ENCODE measurements around the gene DHRS7.

DHRS7 gene

DNA sequence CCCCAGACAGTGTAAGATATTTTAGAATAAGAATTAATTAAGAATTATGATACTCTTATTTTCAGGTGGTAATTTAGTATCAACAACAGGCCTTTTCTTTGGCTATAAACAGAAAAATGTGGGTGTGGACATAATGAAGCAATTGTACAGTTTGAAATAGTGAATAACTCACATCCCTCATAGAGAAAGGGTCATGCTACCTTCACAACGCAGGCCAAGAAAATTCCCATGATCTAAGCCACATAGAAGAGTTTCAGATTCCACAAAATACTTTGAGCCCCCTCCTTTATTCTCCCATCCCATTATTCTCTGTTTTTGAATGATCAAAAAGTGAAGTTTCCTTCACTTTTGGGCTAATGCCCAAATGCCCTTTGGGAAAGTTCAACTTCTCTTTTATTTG is 23.5 kb upstream of the DHRS7 start:
- no peak for DNase-seq
- intact Hi-C loops (cut with DNase I): loop anchor here (5.0 to 10.0 kb wide), 2 partner anchors 66 to 374 kb away; no protein-coding TSS in a partner anchor

DNA sequence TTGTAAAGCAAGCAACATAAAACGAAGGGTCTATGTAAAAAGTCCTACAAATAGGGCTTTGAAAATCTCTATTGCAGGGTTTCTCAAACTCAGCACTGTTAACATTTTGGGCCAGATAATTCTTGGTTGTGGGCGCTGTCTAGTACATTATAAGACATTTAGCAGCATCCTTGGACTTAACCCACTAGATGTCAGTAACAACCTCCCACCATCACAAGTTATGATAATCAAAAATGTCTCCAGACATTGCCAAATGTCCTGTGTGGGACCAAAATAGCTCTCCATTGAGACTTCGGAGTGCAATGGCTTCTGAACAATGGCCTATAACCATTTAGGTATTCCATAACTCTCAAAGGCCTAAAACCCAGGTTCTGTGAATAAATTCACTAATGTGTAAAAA is 22.9 kb upstream of the DHRS7 start:
- intact Hi-C loops (cut with DNase I): loop anchor here (5.0 to 10.0 kb wide), 2 partner anchors 67 to 374 kb away; no protein-coding TSS in a partner anchor
- DNase-seq: no peak

DNA sequence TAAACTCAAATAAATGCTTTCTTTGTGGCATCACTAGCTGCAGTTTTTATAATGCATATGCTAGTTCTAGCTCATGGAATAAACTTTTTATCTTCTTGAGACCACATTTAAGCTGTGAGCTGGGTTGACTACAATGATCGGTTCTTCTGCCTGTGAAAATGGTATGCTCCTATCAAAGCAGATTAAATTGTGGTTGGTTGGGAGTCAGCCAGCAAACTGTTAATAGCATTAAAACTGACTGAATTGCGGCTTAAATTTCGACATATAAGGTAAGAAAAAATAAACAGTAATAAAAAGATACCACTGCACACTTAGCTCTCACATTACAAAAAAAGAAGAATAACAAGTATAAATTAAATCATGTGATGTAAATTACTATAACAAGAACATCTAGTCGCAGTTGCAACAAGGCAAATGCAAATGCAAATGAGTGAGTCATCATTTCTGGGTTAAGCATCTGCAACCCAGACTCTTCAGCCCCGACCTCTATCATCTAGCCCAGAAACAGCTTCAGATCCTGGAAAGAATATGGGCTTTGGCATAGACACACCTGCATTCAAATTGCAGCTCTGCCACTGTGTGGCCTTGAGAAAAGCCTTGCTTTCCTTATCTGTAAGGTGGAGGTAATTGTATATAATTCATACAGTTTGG is 19.8 kb upstream of the DHRS7 start:
- DNase-seq: no peak
- intact Hi-C loops (cut with DNase I): loop anchor here (1.0 to 10.0 kb wide), 4 partner anchors 70 to 377 kb away; no protein-coding TSS in a partner anchor

DNA sequence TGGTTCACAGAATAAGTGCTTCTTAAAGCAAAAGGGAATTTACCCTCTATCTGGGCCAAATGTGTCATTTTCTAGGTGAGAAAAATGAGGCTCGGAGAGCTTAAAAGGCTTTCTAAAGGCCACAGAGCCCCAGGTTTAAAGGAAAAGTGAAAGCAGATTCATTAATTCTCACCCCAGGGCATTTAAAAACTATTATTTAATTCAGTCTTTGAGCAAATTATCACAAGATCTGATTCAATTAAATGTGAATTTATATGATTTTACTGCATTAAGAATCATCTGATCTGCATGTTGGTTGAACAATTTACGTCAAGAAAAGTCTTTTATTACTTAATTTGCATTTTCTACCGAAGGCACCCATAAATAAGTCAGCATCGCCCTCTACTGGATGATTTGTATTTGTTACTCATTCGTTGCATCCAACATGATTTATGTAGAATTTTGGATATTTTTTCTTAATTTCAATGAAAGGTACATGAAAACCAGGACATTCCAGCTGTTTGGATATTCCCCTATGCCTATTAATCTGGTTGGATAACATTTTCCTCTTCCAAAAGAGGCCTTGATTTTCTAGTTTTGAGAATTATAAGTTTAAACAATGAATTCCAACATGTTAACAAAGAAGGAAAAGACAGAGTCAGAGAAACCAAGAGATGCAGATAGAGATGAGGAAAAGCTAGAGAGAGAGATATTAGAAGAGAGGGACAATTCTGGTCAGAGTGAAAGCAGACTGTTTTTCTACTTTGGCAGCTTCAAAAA is 19.1 kb upstream of the DHRS7 start:
- intact Hi-C loops (cut with DNase I): loop anchor here (1.0 to 10.0 kb wide), 3 partner anchors 70 to 219 kb away; no protein-coding TSS in a partner anchor
- DNase-seq: no peak

DNA sequence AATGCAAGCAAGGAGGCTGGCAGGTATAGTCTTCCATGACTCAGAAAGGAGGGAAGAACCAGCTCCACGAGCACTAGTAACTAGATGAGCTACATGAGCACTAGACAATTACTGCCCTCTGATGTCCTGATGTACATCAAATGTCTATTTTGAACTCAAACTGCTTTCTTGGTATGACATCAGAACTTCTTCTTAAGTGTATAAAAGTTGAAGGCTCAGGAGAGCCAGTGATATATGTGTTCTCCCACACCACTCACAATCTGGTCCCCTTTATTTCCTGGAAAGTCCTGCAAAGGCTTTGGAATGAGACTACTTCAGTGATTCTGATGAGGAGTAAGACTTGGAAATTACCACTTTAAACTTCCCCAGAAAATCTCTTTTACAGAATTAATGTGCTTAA is 18.5 kb upstream of the DHRS7 start:
- no peak for DNase-seq
- intact Hi-C loops (cut with DNase I): loop anchor here (1.0 to 10.0 kb wide), 3 partner anchors 71 to 218 kb away; no protein-coding TSS in a partner anchor

DNA sequence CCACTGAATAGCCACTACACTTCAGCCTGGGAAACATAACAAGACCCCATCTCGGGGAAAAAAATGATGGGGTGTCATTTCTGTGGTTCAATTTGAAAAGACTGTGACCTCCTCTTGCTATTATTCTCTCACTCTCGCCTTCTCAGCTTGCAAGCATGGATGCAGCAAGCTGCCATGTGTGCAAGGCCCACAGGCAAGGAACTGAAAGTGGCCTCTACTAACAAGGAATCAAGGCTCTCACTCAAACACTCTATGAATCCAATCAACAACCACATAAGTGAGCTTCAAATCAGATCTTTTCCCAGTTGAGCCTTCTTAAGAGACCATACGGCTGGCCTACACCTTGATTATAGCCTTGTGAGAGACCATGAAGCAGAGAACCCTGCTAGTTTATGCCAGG is 17.9 kb upstream of the DHRS7 start:
- intact Hi-C loops (cut with DNase I): loop anchor here (10.0 kb wide), 1 partner anchor 72 kb away; no protein-coding TSS in a partner anchor

DNA sequence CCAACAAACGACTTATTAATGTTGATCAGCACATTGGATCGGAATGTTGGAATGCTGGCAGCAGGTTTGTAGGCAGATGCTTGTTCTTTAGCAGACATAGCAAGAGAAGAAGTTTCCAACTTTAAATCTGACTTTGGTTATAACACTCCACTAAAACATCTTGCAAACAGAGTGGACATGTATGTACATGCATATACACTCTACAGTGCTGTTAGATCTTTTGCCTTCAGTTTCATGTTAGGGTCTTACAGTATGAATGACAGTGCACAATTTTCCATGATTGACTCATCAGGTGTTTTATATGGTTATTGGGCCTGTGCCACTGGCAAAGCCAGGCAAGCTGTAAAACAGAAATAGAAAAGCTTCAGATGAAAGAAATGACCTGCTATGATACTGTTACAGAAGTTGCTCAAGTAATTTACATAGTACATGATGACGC is 14.3 kb upstream of the DHRS7 start:
- intact Hi-C loops (cut with DNase I): no loop called here

More for the DNA sequence above, 17.9 kb upstream of the DHRS7 start:
- no peak for DNase-seq

DNA sequence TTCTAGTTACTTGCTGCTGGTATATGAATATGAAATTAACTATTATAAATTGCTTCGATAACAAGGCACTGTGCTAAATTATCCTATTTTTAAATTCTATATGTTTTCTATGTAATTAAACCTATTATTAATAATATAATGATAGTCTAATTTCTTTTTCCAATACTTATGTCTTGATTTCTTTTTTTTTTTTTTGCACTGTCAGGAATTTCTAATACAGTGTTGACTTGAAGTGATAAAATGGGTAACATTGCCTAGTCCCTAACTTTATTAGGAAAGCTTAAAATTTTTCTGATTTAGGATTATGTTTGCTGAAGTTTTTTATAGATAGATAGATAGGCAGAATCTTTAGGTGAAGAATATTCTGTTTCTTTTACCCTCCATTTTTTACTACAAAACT is 13.6 kb upstream of the DHRS7 start:
- intact Hi-C loops (cut with DNase I): no loop called here
- DNase-seq: no peak

More for the DNA sequence above, 14.3 kb upstream of the DHRS7 start:
- no peak for DNase-seq

DNA sequence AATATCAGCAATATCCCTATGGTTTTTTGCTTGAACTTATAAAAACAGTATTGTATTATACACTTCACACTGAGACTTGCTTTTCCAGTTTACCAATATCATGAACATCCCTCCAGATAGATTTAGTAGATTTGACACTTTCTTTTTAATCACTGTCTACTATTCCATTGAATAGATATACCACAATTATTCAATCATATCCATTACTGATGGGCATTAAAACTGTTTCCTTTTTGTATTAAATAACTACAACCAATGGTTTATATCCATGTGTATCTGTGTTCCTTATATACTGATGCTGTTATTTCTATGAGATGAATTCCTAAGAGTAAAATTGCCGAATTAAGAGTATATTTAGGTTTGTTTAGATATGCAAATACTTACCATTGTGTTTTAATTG is 13.0 kb upstream of the DHRS7 start:
- intact Hi-C loops (cut with DNase I): no loop called here
- DNase-seq: no peak

DNA sequence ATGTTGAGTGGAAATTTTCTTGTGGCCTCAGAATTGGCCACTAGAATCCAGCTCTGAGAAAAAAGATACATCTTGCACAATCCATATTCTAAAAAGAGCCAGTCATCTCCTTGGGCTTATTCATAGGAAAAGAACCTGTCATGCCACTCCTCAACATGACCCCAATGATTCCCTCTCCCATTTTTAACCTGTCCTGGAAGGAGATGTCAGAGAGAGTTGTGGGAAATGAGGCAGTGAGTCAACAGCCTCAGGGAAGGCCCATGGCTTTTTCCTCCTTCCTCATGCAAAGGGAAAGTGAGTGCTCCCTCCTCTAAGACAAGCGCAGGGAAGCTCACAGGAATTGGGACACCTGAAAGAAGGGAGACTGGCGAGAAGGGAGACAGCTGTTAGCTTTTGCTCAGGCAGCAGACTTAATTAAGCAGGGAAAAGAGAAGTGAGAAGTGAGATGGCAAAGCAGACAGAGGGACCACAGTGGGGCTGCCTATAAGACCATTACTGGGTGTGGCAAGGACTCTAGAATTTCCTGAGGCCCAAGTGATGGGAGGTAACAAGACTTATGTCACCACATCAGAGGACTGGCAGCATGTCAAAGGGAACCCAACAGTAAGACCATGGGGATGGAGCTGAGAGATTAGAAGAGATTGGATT is 10.2 kb upstream of the DHRS7 start:
- no peak for DNase-seq
- intact Hi-C loops (cut with DNase I): no loop called here

DNA sequence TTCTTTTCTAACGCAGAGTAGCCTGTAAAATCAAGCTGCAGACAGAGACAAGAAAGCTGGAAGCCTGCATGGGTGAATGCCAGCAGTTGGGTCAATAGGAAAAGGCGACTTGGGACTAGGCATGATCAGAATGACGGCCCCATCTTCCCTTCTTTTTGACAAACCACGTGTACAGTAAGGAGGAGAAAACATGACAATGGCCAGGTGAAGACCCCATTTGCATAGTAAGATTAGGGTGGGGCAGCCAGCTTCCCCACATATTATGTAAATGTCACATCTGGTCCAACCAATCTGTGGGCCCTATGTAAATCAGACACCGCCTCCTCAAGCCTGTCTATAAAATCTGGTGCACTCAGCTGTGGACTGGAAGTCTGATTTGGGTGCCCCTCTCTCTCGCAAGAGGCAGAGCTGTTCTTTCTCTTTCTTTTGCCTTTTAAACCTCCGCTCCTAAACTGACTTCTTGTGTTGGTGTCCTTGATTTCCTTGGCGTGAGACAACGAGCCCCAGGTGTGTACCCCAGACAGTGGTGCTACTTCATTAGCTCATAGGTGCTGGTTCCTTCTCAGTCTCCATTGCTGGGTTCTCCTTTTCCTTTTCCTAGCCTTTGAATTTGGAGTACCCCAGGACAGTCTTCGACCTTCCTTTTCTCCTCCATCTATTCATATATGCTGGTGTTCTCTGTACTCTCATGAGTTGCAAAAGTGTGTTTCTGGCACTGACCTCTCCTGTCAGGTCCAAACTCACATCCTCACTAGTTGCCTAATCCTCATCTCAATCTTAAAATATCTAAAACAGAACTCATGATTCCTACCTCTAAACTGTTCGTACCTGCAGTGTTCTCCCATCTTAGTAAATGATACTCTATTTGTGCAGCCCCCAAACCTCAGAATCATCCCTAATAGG is 9.4 kb upstream of the DHRS7 start:
- intact Hi-C loops (cut with DNase I): no loop called here
- no peak for DNase-seq

DNA sequence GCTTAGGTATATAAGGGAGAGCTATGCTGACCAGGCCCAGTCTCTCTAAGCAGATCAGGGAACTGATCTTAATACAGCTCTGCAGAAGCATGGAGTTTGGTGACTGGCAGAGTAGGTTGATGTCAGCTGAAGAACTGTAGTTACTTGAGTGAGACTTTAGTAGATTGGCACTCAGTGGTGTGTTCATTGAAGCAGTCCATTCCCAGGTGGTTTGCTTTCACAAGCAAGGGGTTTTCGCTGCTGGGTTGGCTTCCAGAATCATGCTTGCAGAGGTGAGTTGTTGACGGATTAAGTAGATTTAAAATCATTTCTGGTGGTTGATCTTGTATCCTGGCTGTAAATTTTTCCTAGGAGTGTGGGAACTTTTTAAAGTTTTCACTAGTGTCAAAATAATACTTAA is 6.5 kb upstream of the DHRS7 start:
- intact Hi-C loops (cut with DNase I): no loop called here
- no peak for DNase-seq

DNA sequence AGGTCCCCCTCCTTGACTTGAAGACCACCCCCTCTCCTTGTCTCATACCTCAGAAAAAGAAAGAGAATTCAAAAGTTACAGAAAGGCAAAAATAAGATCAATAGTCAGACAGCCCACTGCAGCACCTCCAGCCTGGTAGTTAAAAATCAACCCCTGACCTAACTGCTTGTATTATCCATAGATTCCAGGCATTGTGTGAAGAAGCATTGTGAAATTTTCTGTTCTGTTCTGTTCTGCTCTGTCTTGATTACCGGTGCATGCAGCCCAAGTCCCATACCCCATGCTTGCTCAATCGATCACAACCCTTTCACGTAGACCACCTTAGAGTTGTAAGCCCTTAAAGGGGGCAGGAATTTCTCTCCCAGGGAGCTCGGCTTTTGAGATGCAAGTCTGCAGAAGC is 5.8 kb upstream of the DHRS7 start:
- intact Hi-C loops (cut with DNase I): no loop called here
- DNase-seq: no peak

DNA sequence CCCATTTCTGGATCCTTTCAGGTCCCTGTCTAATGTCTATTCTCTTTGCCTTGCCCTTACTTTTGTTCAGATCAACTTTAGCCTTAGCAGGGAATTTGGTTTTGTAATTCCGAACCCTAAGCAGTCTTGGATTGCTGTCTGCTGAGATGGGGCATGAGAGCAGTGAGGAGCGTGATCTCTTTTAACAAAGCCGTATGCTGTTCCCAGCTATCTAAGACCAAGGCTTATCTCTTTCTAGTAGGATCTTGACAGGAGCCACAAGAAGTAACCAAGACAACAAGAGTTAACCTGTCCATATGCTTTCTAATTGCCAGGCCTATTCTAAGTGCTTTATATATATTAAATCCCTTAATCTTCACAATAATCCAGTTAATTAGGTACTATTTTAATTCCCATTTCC is 4.5 kb upstream of the DHRS7 start:
- intact Hi-C loops (cut with DNase I): no loop called here
- DNase-seq: no peak

DNA sequence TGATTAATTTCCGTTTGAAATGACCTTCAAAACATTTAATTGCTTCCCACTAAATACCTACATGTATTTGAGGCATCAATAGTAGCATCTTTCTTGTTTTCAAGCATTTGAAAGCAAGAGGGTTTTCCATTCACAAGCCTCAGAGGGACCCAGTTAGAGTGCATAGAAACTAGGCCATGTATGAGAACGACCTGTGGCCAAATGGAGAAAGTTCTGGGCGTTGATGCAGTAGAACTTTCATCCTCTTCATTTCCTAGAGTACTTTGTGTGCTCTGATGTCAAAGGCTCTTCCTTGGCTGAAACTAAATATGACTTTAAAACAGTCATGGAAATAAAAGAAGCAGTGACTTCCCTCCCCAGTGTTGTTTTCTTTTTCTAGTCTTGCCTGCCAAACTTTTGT is 944 bp upstream of the DHRS7 start:
- intact Hi-C loops (cut with DNase I): no loop called here
- DNase-seq: no peak

DNA sequence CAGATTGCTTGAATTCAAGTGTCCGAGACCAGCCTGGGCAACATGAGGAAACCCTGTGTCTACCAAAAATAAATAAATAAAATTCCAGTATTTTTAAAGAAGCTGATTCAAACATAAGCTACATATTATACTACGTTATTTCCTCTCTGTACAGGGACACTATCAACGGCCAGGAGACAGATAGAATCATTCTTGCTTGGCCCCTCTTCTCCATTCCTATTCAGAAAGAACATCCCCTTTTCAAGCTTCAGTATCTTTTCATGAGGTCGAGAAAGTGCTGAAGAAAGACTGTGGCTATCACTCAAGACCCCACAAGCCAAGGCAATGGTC is 314 bp upstream of the DHRS7 start:
- intact Hi-C loops (cut with DNase I): loop anchor here (1.0 to 2.0 kb wide), 3 partner anchors 74 to 201 kb away; partner anchors contain the start of gene PCNX4
- DNase-seq: no peak

DNA sequence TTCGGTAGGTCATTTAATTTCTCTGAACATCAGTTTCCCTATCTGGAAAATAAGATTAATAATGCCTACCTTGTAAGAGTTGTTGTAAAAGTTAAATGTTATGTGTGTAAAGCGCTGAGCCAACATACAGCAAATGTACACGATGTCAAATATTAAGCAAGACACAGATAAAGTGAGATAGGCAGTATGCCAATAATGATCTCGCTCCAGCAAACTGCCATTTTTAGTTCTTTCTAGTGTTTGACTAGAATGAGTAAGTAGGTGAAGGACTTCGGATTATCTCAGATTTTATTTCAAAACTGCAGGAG is 840 bp downstream of the DHRS7 start:
- intact Hi-C loops (cut with DNase I): loop anchor here (2.0 kb wide), 1 partner anchor 200 kb away; no protein-coding TSS in a partner anchor

DNA sequence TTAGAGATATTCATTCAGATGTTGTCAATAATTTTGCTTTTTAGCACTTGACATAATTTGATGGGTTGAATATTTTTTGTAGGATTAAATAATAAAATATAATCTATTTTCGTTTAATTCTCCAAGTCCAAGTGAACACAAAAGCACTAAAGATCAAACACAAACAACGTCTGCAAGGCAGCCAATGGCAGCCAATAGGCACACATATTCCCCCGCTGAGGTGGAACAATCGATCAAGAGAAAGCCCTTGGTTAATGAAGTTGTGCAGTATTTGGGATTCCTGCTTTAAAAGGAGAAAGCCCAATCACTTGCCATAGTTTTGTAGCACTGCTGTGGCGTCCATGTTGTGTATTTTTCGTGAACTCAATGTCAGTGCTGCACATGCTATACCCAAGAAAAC is 1.5 kb downstream of the DHRS7 start:
- intact Hi-C loops (cut with DNase I): loop anchor here (2.0 kb wide), 1 partner anchor 199 kb away; no protein-coding TSS in a partner anchor
- no peak for DNase-seq

More for the DNA sequence above, 840 bp downstream of the DHRS7 start:
- DNase-seq: no peak

DNA sequence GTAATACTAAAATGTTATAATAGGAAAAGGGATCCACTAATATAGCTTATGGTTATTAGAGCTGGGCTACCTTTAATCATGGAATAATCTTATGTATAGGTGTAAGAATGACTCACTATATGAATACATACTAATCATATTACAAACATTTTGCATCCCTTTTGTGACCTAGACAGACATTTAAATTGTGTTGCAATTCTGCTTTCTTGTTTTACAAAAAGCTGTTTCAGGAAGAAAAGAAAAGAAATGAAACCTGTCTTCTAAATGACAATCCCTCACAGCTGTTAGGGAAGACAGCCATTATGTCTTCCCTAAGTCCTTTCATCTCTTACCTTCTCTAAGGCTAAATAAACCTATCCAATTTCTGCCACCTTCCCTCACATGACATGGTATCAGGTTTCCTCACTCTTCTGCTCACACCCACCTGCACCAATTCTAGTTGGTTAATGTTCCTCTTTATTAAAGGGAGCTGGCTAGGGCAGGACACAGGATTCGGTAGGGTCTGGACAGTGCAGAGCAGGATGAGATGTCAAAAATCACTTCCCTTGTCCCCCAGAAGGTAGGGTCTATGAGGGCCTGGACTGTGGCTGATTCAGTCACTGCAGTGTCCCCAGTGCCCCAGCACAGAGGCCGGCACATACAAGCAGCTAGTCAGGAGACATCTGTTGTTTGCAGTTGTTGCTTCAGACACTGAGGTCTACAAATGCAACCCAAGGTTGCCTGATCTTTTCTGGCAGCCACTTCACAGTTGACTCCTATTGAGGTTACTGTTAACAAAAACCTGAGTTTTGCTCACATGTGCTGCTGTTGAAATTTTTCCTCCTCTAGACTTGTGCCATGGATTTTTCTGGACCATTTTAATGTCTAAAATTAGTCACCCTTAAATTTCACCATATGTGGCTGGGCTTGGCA is 3.7 kb downstream of the DHRS7 start:
- intact Hi-C loops (cut with DNase I): no loop called here
- DNase-seq: no peak

Data from posterior cingulate gyrus (tissue), 11 donors.